Activated naive CD4-positive, alpha-beta T cell treated with anti-CD3 and anti-CD28 coated beads, Interleukin-2, amount 50 U/mL, for 72 hours (primary cell): ENCODE measurements around the gene TNFAIP8. TPM values are rescaled to one million over a fixed set of nuclear protein-coding genes. Genes with fewer than 3 reads are reported as not detected.

Experiments used
- ATAC-seq, 2 donors: fragments of 150-1000 bp; cut with Tn5 transposase; 2 replicates each; pipeline ENCODE4 v1.10.0; 2021; ENCODE audit warnings: mild to moderate bottlenecking in 2 of 2, moderate library complexity in 2 of 2
- DNase-seq, 2 donors: peaks; one replicate each; pipeline ENCODE4 v3.0.0; 2021 to 2022; ENCODE audit warnings: low spot score in 2 of 2
- H3K27ac Mint-ChIP-seq, 2 donors: one replicate each; pipeline ENCODE4 v1.8.0; 2022; ENCODE audit warnings: mild to moderate bottlenecking in 2 of 2, mixed read lengths in 2 of 2
- H3K36me3 Mint-ChIP-seq, 2 donors: one replicate each; pipeline ENCODE4 v1.8.0; 2022; ENCODE audit warnings: mixed read lengths in 2 of 2
- H3K9me3 Mint-ChIP-seq, 2 donors: one replicate each; pipeline ENCODE4 v1.8.0; 2022; ENCODE audit warnings: mixed read lengths in 2 of 2
- total RNA-seq, 2 donors: library from RNA; stranded (reverse); gene quantifications; one replicate each; pipeline ENCODE4 v1.2.3, GENCODE V29; 2022

Gene TNFAIP8
- total RNA-seq, 2 donors from 2014 or later: 110 to 146 TPM

- H3K9me3 Mint-ChIP-seq: no peaks in the 10 kb centered on the region
- peak overlapping the region; percentile 69 to 70 for H3K27ac Mint-ChIP-seq
- ATAC-seq (peak; percentile 27 to 55), DNase-seq (no peak)
- peaks cover 34 to 61% of the 10 kb centered on the region in 2 donors for H3K36me3 Mint-ChIP-seq
Measured at GRCh38 chr5:119389288-119390030, 33.6 kb downstream of the TNFAIP8 start.

GRCh38 chr5:119390404-119390803 lies 34.6 kb downstream of the TNFAIP8 start:
- no peak for DNase-seq
- peak overlapping the region in 1 of 2 donors; percentile 72 for H3K27ac Mint-ChIP-seq
- no peak for ATAC-seq
- H3K9me3 Mint-ChIP-seq: no peaks in the 10 kb centered on the region
- peaks cover 40 to 62% of the 10 kb centered on the region in 2 donors for H3K36me3 Mint-ChIP-seq

- Mint-ChIP-seq H3K9me3 (no peaks in the 10 kb centered on the region), H3K27ac (peak overlapping the region; percentile 88 to 98), H3K36me3 (peaks cover 40 to 68% of the 10 kb centered on the region in 2 donors)
- ATAC-seq: no peak
- no peak for DNase-seq
Measured at GRCh38 chr5:119393201-119393691, 37.4 kb downstream of the TNFAIP8 start.

- peaks cover 40 to 65% of the 10 kb centered on the region in 2 donors for H3K36me3 Mint-ChIP-seq
- peak overlapping the region; percentile 88 to 98 for H3K27ac Mint-ChIP-seq
- peak; percentile 19 to 27 for ATAC-seq
- DNase-seq: no peak
- no peaks in the 10 kb centered on the region for H3K9me3 Mint-ChIP-seq
Measured at GRCh38 chr5:119393746-119394145, 37.9 kb downstream of the TNFAIP8 start.

GRCh38 chr5:119395080-119395836 lies 39.4 kb downstream of the TNFAIP8 start:
- ATAC-seq (peak; percentile 36 to 50), DNase-seq (no peak)
- H3K9me3 Mint-ChIP-seq: no peaks in the 10 kb centered on the region
- peaks cover 31 to 53% of the 10 kb centered on the region in 2 donors for H3K36me3 Mint-ChIP-seq
- peak overlapping the region; percentile 88 to 95 for H3K27ac Mint-ChIP-seq

- peak overlapping the region; percentile 88 to 95 for H3K27ac Mint-ChIP-seq
- H3K9me3 Mint-ChIP-seq: no peaks in the 10 kb centered on the region
- peak in 1 of 2 donors; percentile 13 for ATAC-seq
- peaks cover 29 to 47% of the 10 kb centered on the region in 2 donors for H3K36me3 Mint-ChIP-seq
- DNase-seq: no peak
Measured at GRCh38 chr5:119396030-119396664, 40.3 kb downstream of the TNFAIP8 start.

- Mint-ChIP-seq H3K9me3 (no peaks in the 10 kb centered on the region), H3K36me3 (peaks cover 19 to 37% of the 10 kb centered on the region in 2 donors), H3K27ac (peak overlapping the region; percentile 81 to 95)
- DNase-seq (no peak), ATAC-seq (peak; percentile 76 to 77)
Measured at GRCh38 chr5:119397518-119398380, 41.9 kb downstream of the TNFAIP8 start.

GRCh38 chr5:119398727-119399466 lies 43.1 kb downstream of the TNFAIP8 start:
- H3K27ac Mint-ChIP-seq: peak overlapping the region; percentile 81 to 95
- DNase-seq (no peak), ATAC-seq (no peak)
- peaks cover 7 to 25% of the 10 kb centered on the region in 2 donors for H3K36me3 Mint-ChIP-seq
- no peaks in the 10 kb centered on the region for H3K9me3 Mint-ChIP-seq

GRCh38 chr5:119400245-119400644 lies 44.4 kb downstream of the TNFAIP8 start:
- H3K36me3 Mint-ChIP-seq: peaks cover 0 to 13% of the 10 kb centered on the region in 2 donors
- peak overlapping the region in 1 of 2 donors; percentile 57 for H3K27ac Mint-ChIP-seq
- ATAC-seq: peak; percentile 44 to 56

GRCh38 chr5:119402081-119402480 lies 46.3 kb downstream of the TNFAIP8 start:
- Mint-ChIP-seq H3K27ac (peak overlapping the region in 1 of 2 donors; percentile 60), H3K36me3 (no peaks in the 10 kb centered on the region), H3K9me3 (no peaks in the 10 kb centered on the region)
- ATAC-seq: no peak
- DNase-seq: no peak

More at GRCh38 chr5:119400245-119400644, 44.4 kb downstream of the TNFAIP8 start:
- DNase-seq: peak in 1 of 2 donors; percentile 39
- no peaks in the 10 kb centered on the region for H3K9me3 Mint-ChIP-seq

- Mint-ChIP-seq H3K9me3 (no peaks in the 10 kb centered on the region), H3K27ac (no peak overlapping the region), H3K36me3 (no peaks in the 10 kb centered on the region)
- no peak for DNase-seq
- no peak for ATAC-seq
Measured at GRCh38 chr5:119402555-119402954, 46.7 kb downstream of the TNFAIP8 start.

- Mint-ChIP-seq H3K9me3 (no peaks in the 10 kb centered on the region), H3K36me3 (no peaks in the 10 kb centered on the region), H3K27ac (no peak overlapping the region)
- DNase-seq (no peak), ATAC-seq (no peak)
Measured at GRCh38 chr5:119404033-119404432, 48.2 kb downstream of the TNFAIP8 start.

- H3K9me3 Mint-ChIP-seq: no peaks in the 10 kb centered on the region
- H3K27ac Mint-ChIP-seq: no peak overlapping the region
- DNase-seq: no peak
- no peaks in the 10 kb centered on the region for H3K36me3 Mint-ChIP-seq
- peak; percentile 14 to 19 for ATAC-seq
Measured at GRCh38 chr5:119405419-119405818, 49.6 kb downstream of the TNFAIP8 start.

GRCh38 chr5:119406551-119407110 lies 50.8 kb downstream of the TNFAIP8 start:
- H3K27ac Mint-ChIP-seq: no peak overlapping the region
- no peaks in the 10 kb centered on the region for H3K36me3 Mint-ChIP-seq
- DNase-seq (no peak), ATAC-seq (no peak)
- H3K9me3 Mint-ChIP-seq: no peaks in the 10 kb centered on the region

GRCh38 chr5:119409235-119409815 lies 53.5 kb downstream of the TNFAIP8 start:
- DNase-seq (no peak), ATAC-seq (peak in 1 of 2 donors; percentile 17)
- Mint-ChIP-seq H3K9me3 (no peaks in the 10 kb centered on the region), H3K27ac (no peak overlapping the region), H3K36me3 (no peaks in the 10 kb centered on the region)
